H9 (cell line): Measurements from ENCODE around the gene LGALS8. TPM values are rescaled to one million over a fixed set of nuclear protein-coding genes. Genes with fewer than 3 reads are reported as not detected.

ENCODE experiments used
- DNase-seq: peaks from one replicate; pipeline ENCODE4 v3.0.0-alpha.2; 2017
- H2AFZ ChIP-seq: one replicate; pipeline ENCODE4 v1.6.1; 2013; ENCODE audit warnings: mild to moderate bottlenecking, low read length, control low read depth, moderate library complexity
- H2AK5ac ChIP-seq: 2 replicates; pipeline ENCODE4 v1.6.1; 2013; ENCODE audit warnings: low read length, control low read depth, mixed read lengths; ENCODE audit not compliant: insufficient read length
- H2BK120ac ChIP-seq: one replicate; pipeline ENCODE4 v1.6.1; 2013; ENCODE audit warnings: low read depth, mild to moderate bottlenecking, low read length, control low read depth, inconsistent platforms; ENCODE audit not compliant: poor library complexity, severe bottlenecking
- H2BK12ac ChIP-seq: 2 replicates; pipeline ENCODE4 v1.6.1; 2013; ENCODE audit warnings: low read length, control low read depth, mixed read lengths, low read depth; ENCODE audit not compliant: insufficient read length
- H2BK15ac ChIP-seq: 2 replicates; pipeline ENCODE4 v1.6.1; 2013; ENCODE audit warnings: low read depth, low read length, control low read depth
- H2BK20ac ChIP-seq: one replicate; pipeline ENCODE4 v1.6.1; 2013; ENCODE audit warnings: low read depth, mild to moderate bottlenecking, low read length, control low read depth, inconsistent platforms; ENCODE audit not compliant: poor library complexity, severe bottlenecking
- H2BK5ac ChIP-seq: 2 replicates; pipeline ENCODE4 v1.6.1; 2013; ENCODE audit warnings: low read length, control low read depth, mixed read lengths; ENCODE audit not compliant: insufficient read length
- H3K14ac ChIP-seq: 2 replicates; pipeline ENCODE4 v1.6.1; 2013; ENCODE audit warnings: low read length, control low read depth; ENCODE audit not compliant: insufficient read depth
- H3K18ac ChIP-seq: 2 replicates; pipeline ENCODE4 v1.6.1; 2013; ENCODE audit warnings: low read depth, mild to moderate bottlenecking, mixed read lengths, low read length, control low read depth; ENCODE audit not compliant: insufficient read length
- H3K23ac ChIP-seq: 2 replicates; pipeline ENCODE4 v1.6.1; 2013; ENCODE audit warnings: low read length, control low read depth, mixed read lengths, low read depth; ENCODE audit not compliant: insufficient read length
- H3K23me2 ChIP-seq: 2 replicates; pipeline ENCODE4 v1.6.1; 2013; ENCODE audit warnings: low read depth, mild to moderate bottlenecking, mixed read lengths, low read length, control low read depth; ENCODE audit not compliant: insufficient read length, poor library complexity, severe bottlenecking
- H3K27ac ChIP-seq: 2 replicates; pipeline ENCODE4 v1.5.1; 2013; ENCODE audit warnings: low read length, control low read depth, mixed read lengths, low read depth; ENCODE audit not compliant: insufficient read length
- H3K27me3 ChIP-seq: 2 replicates; pipeline ENCODE4 v1.6.1; 2013; ENCODE audit warnings: low read length, control low read depth, inconsistent platforms; ENCODE audit not compliant: insufficient read depth
- H3K4ac ChIP-seq: 2 replicates; pipeline ENCODE4 v1.6.1; 2013; ENCODE audit warnings: low read depth, mild to moderate bottlenecking, control low read depth, inconsistent platforms, low read length, moderate library complexity
- H3K4me1 ChIP-seq: 2 replicates; pipeline ENCODE4 v1.6.1; 2013; ENCODE audit warnings: low read length, control low read depth, inconsistent platforms; ENCODE audit not compliant: insufficient read depth
- H3K4me2 ChIP-seq: 2 replicates; pipeline ENCODE4 v1.6.1; 2013; ENCODE audit warnings: low read length, control low read depth, mixed read lengths; ENCODE audit not compliant: insufficient read length, insufficient read depth
- H3K56ac ChIP-seq: 2 replicates; pipeline ENCODE4 v1.6.1; 2013; ENCODE audit warnings: low read depth, mild to moderate bottlenecking, mixed read lengths, low read length, control low read depth; ENCODE audit not compliant: insufficient read length
- H3K79me1 ChIP-seq: 2 replicates; pipeline ENCODE4 v1.6.1; 2013; ENCODE audit warnings: low read depth, mild to moderate bottlenecking, moderate library complexity, low read length, control low read depth, inconsistent platforms; ENCODE audit not compliant: insufficient read depth, poor library complexity, severe bottlenecking
- H3K79me2 ChIP-seq: 2 replicates; pipeline ENCODE4 v1.6.1; 2013; ENCODE audit warnings: low read length, control low read depth, inconsistent platforms; ENCODE audit not compliant: insufficient read depth
- H3K9ac ChIP-seq: 2 replicates; pipeline ENCODE4 v1.6.1; 2013; ENCODE audit warnings: low read length, control low read depth, mixed read lengths; ENCODE audit not compliant: insufficient read length; ENCODE audit errors: extremely low read depth
- H3K9me3 ChIP-seq: one replicate; pipeline ENCODE4 v1.6.1; 2013; ENCODE audit warnings: low read depth, low read length, inconsistent platforms; ENCODE audit not compliant: control insufficient read depth
- H3T11ph ChIP-seq: one replicate; pipeline ENCODE4 v1.6.1; 2013; ENCODE audit warnings: mild to moderate bottlenecking, low read length, control low read depth, inconsistent platforms
- H4K20me1 ChIP-seq: one replicate; pipeline ENCODE4 v1.6.1; 2013; ENCODE audit not compliant: control insufficient read depth, insufficient read length, insufficient read depth
- H4K5ac ChIP-seq: 2 replicates; pipeline ENCODE4 v1.6.1; 2013; ENCODE audit warnings: low read depth, mild to moderate bottlenecking, mixed read lengths, low read length, control low read depth; ENCODE audit not compliant: insufficient read length
- H4K8ac ChIP-seq: replicated peaks from 2 replicates; pipeline ENCODE4 v1.6.1; 2013; ENCODE audit warnings: low read length, control low read depth, mixed read lengths, low read depth; ENCODE audit not compliant: insufficient read length
- H4K91ac ChIP-seq: 2 replicates; pipeline ENCODE4 v1.6.1; 2013; ENCODE audit warnings: low read depth, mild to moderate bottlenecking, moderate library complexity, mixed read lengths, low read length, control low read depth; ENCODE audit not compliant: insufficient read length
- H3K27ac Mint-ChIP-seq, 3 experiments: 2 replicates in 2 of 3; 3 replicates in 1 of 3; pipeline ENCODE4 v1.8.0; 2020 to 2021; ENCODE audit warnings: mixed read lengths in 3 of 3, mild to moderate bottlenecking in 1 of 3, moderate library complexity in 1 of 3
- H3K27me3 Mint-ChIP-seq: 2 replicates; pipeline ENCODE4 v1.8.0; 2021; ENCODE audit warnings: low read depth, mild to moderate bottlenecking, moderate library complexity, mixed read lengths
- H3K36me3 Mint-ChIP-seq, 3 experiments: 2 replicates in 2 of 3; 3 replicates in 1 of 3; pipeline ENCODE4 v1.8.0; 2020 to 2021; ENCODE audit warnings: low read depth in 3 of 3, mixed read lengths in 3 of 3; ENCODE audit not compliant: insufficient read depth in 1 of 3
- H3K4me1 Mint-ChIP-seq, 2 experiments: 2 replicates each; pipeline ENCODE4 v1.8.0; 2020; ENCODE audit warnings: mixed read lengths in 2 of 2
- H3K4me3 Mint-ChIP-seq, 2 experiments: 2 replicates in 1 of 2; 3 replicates in 1 of 2; pipeline ENCODE4 v1.8.0; 2020 to 2021; ENCODE audit warnings: mild to moderate bottlenecking in 2 of 2, mixed read lengths in 2 of 2, moderate library complexity in 1 of 2
- H3K9me3 Mint-ChIP-seq, 2 experiments: 2 replicates in 1 of 2; 3 replicates in 1 of 2; pipeline ENCODE4 v1.8.0; 2020; ENCODE audit warnings: mild to moderate bottlenecking in 2 of 2, mixed read lengths in 2 of 2, moderate library complexity in 1 of 2
- CTCF ChIP-seq: fragments of 200-600 bp; sonication (generic); conservative IDR thresholded peaks from 3 replicates; pipeline ENCODE4 v1.8.0; 2021; ENCODE audit warnings: antibody characterized with exemption, mild to moderate bottlenecking
- WGBS: extraction: QIAGEN DNeasy Blood & Tissue Kit; methylation state at CpG from one replicate; pipeline ENCODE4 v1.1.7; 2013; ENCODE audit warnings: missing lambda C conversion rate, low lambda C conversion rate, mixed read lengths; ENCODE audit not compliant: insufficient read length; ENCODE audit errors: extremely low coverage; 5-methylcytosine and 5-hydroxymethylcytosine counted together
- total RNA-seq: library from RNA; stranded (reverse); gene quantifications from 2 replicates; pipeline ENCODE4 v1.2.1, GENCODE V29; 2021

The LGALS8 gene
- total RNA-seq, 1 experiment from 2014 or later: 14.2 TPM

- H4K5ac ChIP-seq: no peak overlapping the region
- no peak overlapping the region for H3K27ac ChIP-seq
- H3K9ac ChIP-seq: no peak overlapping the region
- no peak overlapping the region for H4K91ac ChIP-seq
- H3K27me3 ChIP-seq: no peaks in the 10 kb centered on the region
- no peak overlapping the region for H3K14ac ChIP-seq
- no peaks in the 10 kb centered on the region for H3K27me3 Mint-ChIP-seq
- no peaks in the 10 kb centered on the region for H3K9me3 ChIP-seq
- TF ChIP-seq CTCF: no peak
- no peak overlapping the region for H3K23ac ChIP-seq
- no peak for DNase-seq
- H2BK15ac ChIP-seq: no peak overlapping the region
- H2BK120ac ChIP-seq: no peak overlapping the region
- no peaks in the 10 kb centered on the region for H3K79me2 ChIP-seq
- no peaks in the 10 kb centered on the region for H3K4me1 Mint-ChIP-seq
- H3K23me2 ChIP-seq: no peaks in the 10 kb centered on the region
- no CpG with 5 or more reads among the region's 2 CpGs for WGBS
- no peak overlapping the region for H3K4me3 Mint-ChIP-seq
- H3K36me3 Mint-ChIP-seq: peaks cover 35 to 92% (median 83%) of the 10 kb centered on the region in 3 experiments; a peak in 6 of 7 replicates
- H3K79me1 ChIP-seq: no peaks in the 10 kb centered on the region
- H2AK5ac ChIP-seq: no peak overlapping the region
- H3K9me3 Mint-ChIP-seq: no peaks in the 10 kb centered on the region
- H4K8ac ChIP-seq: no peak overlapping the region
- no peak overlapping the region for H3K4me2 ChIP-seq
- no peak overlapping the region for H2BK12ac ChIP-seq
- H2BK20ac ChIP-seq: no peak overlapping the region
- no peak overlapping the region for H3K56ac ChIP-seq
- no peak overlapping the region for H3T11ph ChIP-seq
- no peak overlapping the region for H2AFZ ChIP-seq
- no peak overlapping the region for H2BK5ac ChIP-seq
- no peaks in the 10 kb centered on the region for H4K20me1 ChIP-seq
- H3K4me1 ChIP-seq: no peaks in the 10 kb centered on the region
- no peak overlapping the region for H3K27ac Mint-ChIP-seq
- H3K18ac ChIP-seq: no peak overlapping the region
- no peak overlapping the region for H3K4ac ChIP-seq
These were observed 38.2 kb downstream of the LGALS8 start for GRCh38 chr1:236561976-236562375.
